K562 (cell line): ENCODE results near the gene SLC66A3. TPM values are rescaled to one million over a fixed set of nuclear protein-coding genes. Genes with fewer than 3 reads are reported as not detected.

Experiments used
- ATF7 ChIP-seq: fragments of 450-650 bp; IDR thresholded peaks from 2 replicates; pipeline ENCODE4 v1.7.1; 2014; ENCODE audit warnings: mild to moderate bottlenecking, moderate library complexity
- CEBPB ChIP-seq: fragments of 450-650 bp; IDR thresholded peaks from 2 replicates; pipeline ENCODE4 v1.6.1; 2016; ENCODE audit warnings: missing genetic modification characterization, missing compliant biosample characterization
- EP400 ChIP-seq: fragments of 450-650 bp; IDR thresholded peaks from 2 replicates; pipeline ENCODE4 v1.6.1; 2017; ENCODE audit warnings: antibody characterized with exemption, mild to moderate bottlenecking, moderate library complexity
- ILK ChIP-seq: fragments of 450-650 bp; IDR thresholded peaks from 2 replicates; pipeline ENCODE4 v1.6.1; 2016; ENCODE audit warnings: missing genetic modification characterization, low read depth, mild to moderate bottlenecking, missing compliant biosample characterization, moderate library complexity, borderline replicate concordance
- MYC ChIP-seq, 2 experiments: fragments of 250-450 bp in 1 of 2; sonication (Bioruptor Pico) in 1 of 2; IDR thresholded peaks; 2 replicates each; pipeline versions ENCODE4 v1.5.1 to v1.6.1; 2012 to 2021; ENCODE audit warnings: low read depth in 2 of 2, borderline replicate concordance in 1 of 2, improper control_type of control experiment in 1 of 2, low read length in 1 of 2, mild to moderate bottlenecking in 1 of 2, moderate library complexity in 1 of 2
- NR4A1 ChIP-seq, 2 experiments: fragments of 250-450 bp in 1 of 2; fragments of 450-650 bp in 1 of 2; sonication (Bioruptor Pico) in 1 of 2; IDR thresholded peaks; 2 replicates each; pipeline versions ENCODE4 v1.4.0 to v1.6.1; 2016 to 2020; ENCODE audit warnings: mild to moderate bottlenecking in 2 of 2, missing compliant biosample characterization in 1 of 2, missing genetic modification characterization in 1 of 2, moderate library complexity in 1 of 2
- RAD21 ChIP-seq, 2 experiments: fragments of 250-450 bp in 1 of 2; fragments of 450-650 bp in 1 of 2; sonication (Bioruptor Pico) in 1 of 2; formaldehyde crosslinking in 1 of 2; IDR thresholded peaks in 1 of 2; conservative IDR thresholded peaks in 1 of 2; 2 replicates each; pipeline versions ENCODE4 v1.4.0 to v1.8.0; 2020 to 2022; ENCODE audit warnings: mild to moderate bottlenecking in 2 of 2, moderate library complexity in 1 of 2
- RBM39 ChIP-seq: fragments of 200-400 bp; formaldehyde crosslinking; optimal IDR thresholded peaks from 2 replicates; pipeline ENCODE3; 2018; ENCODE audit warnings: low read depth, low read length
- SMAD4 ChIP-seq: fragments of 250-450 bp; sonication (Bioruptor Pico); conservative IDR thresholded peaks from 2 replicates; pipeline ENCODE4 v1.8.0; 2021; ENCODE audit warnings: inconsistent platforms, mild to moderate bottlenecking, moderate library complexity
- SMARCE1 ChIP-seq: fragments of 450-650 bp; IDR thresholded peaks from 2 replicates; pipeline ENCODE4 v1.7.1; 2016; ENCODE audit warnings: mild to moderate bottlenecking
- ZNF140 ChIP-seq: fragments of 250-450 bp; sonication (Bioruptor Pico); IDR thresholded peaks from 2 replicates; pipeline ENCODE4 v1.8.0; 2021; ENCODE audit warnings: moderate library complexity, mild to moderate bottlenecking, inconsistent platforms
- ZNF589 ChIP-seq: fragments of 200-800 bp; sonication (Bioruptor generic); IDR thresholded peaks from 2 replicates; pipeline ENCODE4 v1.6.1; 2016; ENCODE audit warnings: low read depth, missing genetic modification characterization, missing compliant biosample characterization
- ZNF644 ChIP-seq: fragments of 200-800 bp; sonication (Bioruptor generic); IDR thresholded peaks from 2 replicates; pipeline ENCODE4 v1.6.1; 2016; ENCODE audit warnings: low read depth, missing genetic modification characterization, missing compliant biosample characterization
- polyA plus RNA-seq, 8 experiments: library from polyadenylated mRNA; depleted of rRNA in 4 of 8; stranded (reverse) in 5 of 8; unstranded in 3 of 8; fragments of >200 nt; fragmentation: Nextera tagmentation in 2 of 8; fragmentation: Illumina TruSeq in 1 of 8; extraction: Ambion mirVana in 2 of 8; extraction: Trizol in 1 of 8; gene quantifications; 2 replicates each; pipeline versions ENCODE4 v1.2.1 to v1.2.3, GENCODE V29; 2011 to 2014; ENCODE audit warnings: inconsistent platforms in 1 of 8, missing spikeins in 1 of 8
- total RNA-seq, 7 experiments: library from RNA; depleted of rRNA in 6 of 7; stranded (reverse); fragments of >200 nt in 6 of 7; fragmentation: Illumina TruSeq in 2 of 7; extraction: Trizol in 2 of 7; gene quantifications; 2 replicates each; pipeline versions ENCODE4 v1.2.1 to v1.2.3, GENCODE V29; 2011 to 2021; ENCODE audit warnings: low replicate concordance in 1 of 7
- TF ChIP-seq, protein P1 (sequence below), 2 experiments: fragments of 450-650 bp; IDR thresholded peaks; 2 replicates each; pipeline ENCODE4 v1.6.1; 2016
- TF ChIP-seq, protein P2 (sequence below): IDR thresholded peaks from 3 replicates; pipeline ENCODE4 v1.6.1; 2011; ENCODE audit warnings: borderline replicate concordance, mild to moderate bottlenecking; ENCODE audit not compliant: insufficient read length, insufficient read depth
- TF ChIP-seq, protein P3 (sequence below): fragments of 450-650 bp; IDR thresholded peaks from 2 replicates; pipeline ENCODE4 v1.6.1; 2017; ENCODE audit warnings: antibody characterized with exemption, mild to moderate bottlenecking

The SLC66A3 gene
- total and polyA plus RNA-seq, 9 of the 15 experiments (the other 6 are each of a cell fraction or from before 2014, with no cell fraction given): 2.8 to 30.0 (median 9.1) TPM

- TF ChIP-seq ZNF589 (CRISPR knock-in tag): peak; percentile 87
- no peak for TF ChIP-seq NR4A1 (CRISPR knock-in tag; IDR thresholded peaks at IDR 0.05)
- TF ChIP-seq NR4A1 (tag; IDR thresholded peaks at IDR 0.05): 0 out of 2 replicates have a peak, but pooled peaks have one; percentile 14
- TF ChIP-seq ZNF140 (CRISPR knock-in tag): no peak
- TF ChIP-seq ILK (tag): no peak
- TF ChIP-seq RBM39: no peak
- TF ChIP-seq EP400: peak; percentile 53
- TF ChIP-seq, protein P1, sequence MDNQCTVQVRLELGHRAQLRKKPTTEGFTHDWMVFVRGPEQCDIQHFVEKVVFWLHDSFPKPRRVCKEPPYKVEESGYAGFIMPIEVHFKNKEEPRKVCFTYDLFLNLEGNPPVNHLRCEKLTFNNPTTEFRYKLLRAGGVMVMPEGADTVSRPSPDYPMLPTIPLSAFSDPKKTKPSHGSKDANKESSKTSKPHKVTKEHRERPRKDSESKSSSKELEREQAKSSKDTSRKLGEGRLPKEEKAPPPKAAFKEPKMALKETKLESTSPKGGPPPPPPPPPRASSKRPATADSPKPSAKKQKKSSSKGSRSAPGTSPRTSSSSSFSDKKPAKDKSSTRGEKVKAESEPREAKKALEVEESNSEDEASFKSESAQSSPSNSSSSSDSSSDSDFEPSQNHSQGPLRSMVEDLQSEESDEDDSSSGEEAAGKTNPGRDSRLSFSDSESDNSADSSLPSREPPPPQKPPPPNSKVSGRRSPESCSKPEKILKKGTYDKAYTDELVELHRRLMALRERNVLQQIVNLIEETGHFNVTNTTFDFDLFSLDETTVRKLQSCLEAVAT (IDR thresholded peaks at IDR 0.05): no peak
- TF ChIP-seq ZNF644 (tag): peak; percentile 11; the same call in 1 of the 2 replicates
- TF ChIP-seq, protein P2, sequence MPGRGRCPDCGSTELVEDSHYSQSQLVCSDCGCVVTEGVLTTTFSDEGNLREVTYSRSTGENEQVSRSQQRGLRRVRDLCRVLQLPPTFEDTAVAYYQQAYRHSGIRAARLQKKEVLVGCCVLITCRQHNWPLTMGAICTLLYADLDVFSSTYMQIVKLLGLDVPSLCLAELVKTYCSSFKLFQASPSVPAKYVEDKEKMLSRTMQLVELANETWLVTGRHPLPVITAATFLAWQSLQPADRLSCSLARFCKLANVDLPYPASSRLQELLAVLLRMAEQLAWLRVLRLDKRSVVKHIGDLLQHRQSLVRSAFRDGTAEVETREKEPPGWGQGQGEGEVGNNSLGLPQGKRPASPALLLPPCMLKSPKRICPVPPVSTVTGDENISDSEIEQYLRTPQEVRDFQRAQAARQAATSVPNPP: no peak
- TF ChIP-seq MYC (IDR thresholded peaks at IDR 0.05; ENCODE audit: low read depth, low read length): no peak
- TF ChIP-seq MYC (CRISPR knock-in tag; IDR thresholded peaks at IDR 0.05; ENCODE audit: borderline replicate concordance, low read depth): no peak
- TF ChIP-seq CEBPB (tag): no peak
- TF ChIP-seq RAD21 (CRISPR knock-in tag; conservative IDR thresholded peaks at IDR 0.05 in 1 of 2, IDR thresholded peaks at IDR 0.05 in 1 of 2): no peak
- TF ChIP-seq SMARCE1: peak; percentile 77
- TF ChIP-seq, protein P3, sequence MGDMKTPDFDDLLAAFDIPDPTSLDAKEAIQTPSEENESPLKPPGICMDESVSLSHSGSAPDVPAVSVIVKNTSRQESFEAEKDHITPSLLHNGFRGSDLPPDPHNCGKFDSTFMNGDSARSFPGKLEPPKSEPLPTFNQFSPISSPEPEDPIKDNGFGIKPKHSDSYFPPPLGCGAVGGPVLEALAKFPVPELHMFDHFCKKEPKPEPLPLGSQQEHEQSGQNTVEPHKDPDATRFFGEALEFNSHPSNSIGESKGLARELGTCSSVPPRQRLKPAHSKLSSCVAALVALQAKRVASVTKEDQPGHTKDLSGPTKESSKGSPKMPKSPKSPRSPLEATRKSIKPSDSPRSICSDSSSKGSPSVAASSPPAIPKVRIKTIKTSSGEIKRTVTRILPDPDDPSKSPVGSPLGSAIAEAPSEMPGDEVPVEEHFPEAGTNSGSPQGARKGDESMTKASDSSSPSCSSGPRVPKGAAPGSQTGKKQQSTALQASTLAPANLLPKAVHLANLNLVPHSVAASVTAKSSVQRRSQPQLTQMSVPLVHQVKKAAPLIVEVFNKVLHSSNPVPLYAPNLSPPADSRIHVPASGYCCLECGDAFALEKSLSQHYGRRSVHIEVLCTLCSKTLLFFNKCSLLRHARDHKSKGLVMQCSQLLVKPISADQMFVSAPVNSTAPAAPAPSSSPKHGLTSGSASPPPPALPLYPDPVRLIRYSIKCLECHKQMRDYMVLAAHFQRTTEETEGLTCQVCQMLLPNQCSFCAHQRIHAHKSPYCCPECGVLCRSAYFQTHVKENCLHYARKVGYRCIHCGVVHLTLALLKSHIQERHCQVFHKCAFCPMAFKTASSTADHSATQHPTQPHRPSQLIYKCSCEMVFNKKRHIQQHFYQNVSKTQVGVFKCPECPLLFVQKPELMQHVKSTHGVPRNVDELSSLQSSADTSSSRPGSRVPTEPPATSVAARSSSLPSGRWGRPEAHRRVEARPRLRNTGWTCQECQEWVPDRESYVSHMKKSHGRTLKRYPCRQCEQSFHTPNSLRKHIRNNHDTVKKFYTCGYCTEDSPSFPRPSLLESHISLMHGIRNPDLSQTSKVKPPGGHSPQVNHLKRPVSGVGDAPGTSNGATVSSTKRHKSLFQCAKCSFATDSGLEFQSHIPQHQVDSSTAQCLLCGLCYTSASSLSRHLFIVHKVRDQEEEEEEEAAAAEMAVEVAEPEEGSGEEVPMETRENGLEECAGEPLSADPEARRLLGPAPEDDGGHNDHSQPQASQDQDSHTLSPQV: peak; percentile 64; the same call in 1 of the 2 replicates
- peak; percentile 56 for TF ChIP-seq SMAD4 (CRISPR knock-in tag)
- peak; percentile 80 for TF ChIP-seq ATF7
Measured at GRCh38 chr2:11187083-11187619, 31.9 kb downstream of the SLC66A3 start (continued).
